PC-9 (cell line): ENCODE results near the gene TLCD4. TPM values are rescaled to one million over a fixed set of nuclear protein-coding genes. Genes with fewer than 3 reads are reported as not detected.

Source experiments
- BruUV-seq: library from RNA; stranded (reverse); fragments of 400-500 nt; replicated peaks from 2 replicates; lab custom pipeline; 2021; lab: Mats Ljungman, UMichigan
- CTCF ChIA-PET: fragments of 300-600 bp; sonication (Branson Sonifier 250); formaldehyde crosslinking; loops from one replicate; lab custom pipeline; 2022; ENCODE audit warnings: antibody characterized with exemption; lab: Charles Lee
- POLR2A ChIA-PET: fragments of 300-600 bp; sonication (Branson Sonifier 250); formaldehyde crosslinking; loops from one replicate; lab custom pipeline; 2022; ENCODE audit warnings: antibody characterized with exemption; ENCODE audit not compliant: unreplicated experiment; lab: Charles Lee
- DNase-seq, 2 experiments: peaks; one replicate each; pipeline versions ENCODE4 v3.0.0 to v3.0.0-alpha.2; 2015 to 2022; ENCODE audit warnings: mixed read lengths in 1 of 2
- H2AFZ ChIP-seq: fragments of 200-600 bp; sonication (generic); 2 replicates; pipeline ENCODE4 v1.8.1; 2017; ENCODE audit warnings: antibody characterized with exemption
- H3F3A ChIP-seq: fragments of 200-600 bp; sonication (generic); 2 replicates; pipeline ENCODE4 v1.8.1; 2017; ENCODE audit warnings: antibody characterized with exemption, mild to moderate bottlenecking, low read depth; ENCODE audit not compliant: insufficient read depth
- H3K27ac ChIP-seq: fragments of 200-600 bp; sonication (generic); 2 replicates; pipeline ENCODE4 v1.6.1; 2016; ENCODE audit warnings: mixed run types
- H3K27me3 ChIP-seq: fragments of 200-600 bp; sonication (generic); 2 replicates; pipeline ENCODE4 v1.6.1; 2016; ENCODE audit warnings: low read depth, mixed run types; ENCODE audit not compliant: insufficient read depth
- H3K36me3 ChIP-seq: fragments of 200-600 bp; sonication (generic); 2 replicates; pipeline ENCODE4 v1.6.1; 2016; ENCODE audit warnings: low read depth, mixed run types
- H3K4me1 ChIP-seq: fragments of 200-600 bp; sonication (generic); replicated peaks from 2 replicates; pipeline ENCODE4 v1.6.1; 2016; ENCODE audit warnings: mixed run types; ENCODE audit not compliant: insufficient read depth
- H3K4me2 ChIP-seq: fragments of 200-600 bp; sonication (generic); 2 replicates; pipeline ENCODE4 v1.6.1; 2017; ENCODE audit warnings: mixed run types
- H3K4me3 ChIP-seq: fragments of 200-600 bp; sonication (generic); 2 replicates; pipeline ENCODE4 v1.6.1; 2016; ENCODE audit warnings: mixed run types
- H3K79me2 ChIP-seq: fragments of 200-600 bp; sonication (generic); 2 replicates; pipeline ENCODE4 v1.6.1; 2017; ENCODE audit warnings: low read depth, mixed run types
- H3K9me2 ChIP-seq: fragments of 200-600 bp; sonication (generic); 2 replicates; pipeline ENCODE4 v1.8.1; 2017; ENCODE audit warnings: mild to moderate bottlenecking; ENCODE audit not compliant: insufficient read depth
- H3K9me3 ChIP-seq: fragments of 200-600 bp; sonication (generic); 2 replicates; pipeline ENCODE4 v1.8.1; 2016; ENCODE audit warnings: low read depth; ENCODE audit not compliant: insufficient read depth
- H4K20me1 ChIP-seq: fragments of 200-600 bp; sonication (generic); 2 replicates; pipeline ENCODE4 v1.8.1; 2017; ENCODE audit not compliant: insufficient read depth
- EZH2 ChIP-seq: fragments of 200-600 bp; sonication (generic); IDR thresholded peaks from 2 replicates; pipeline ENCODE4 v1.8.0; 2017; ENCODE audit warnings: antibody characterized with exemption, low read depth
- intact Hi-C: fragments of 100-400 bp; cut with micrococcal nuclease; formaldehyde crosslinking; loops from one replicate; pipeline ENCODE4 v1.10.0; 2022; ENCODE audit not compliant: unreplicated experiment
- total RNA-seq: library from RNA; stranded (reverse); gene quantifications from 2 replicates; pipeline ENCODE4 v1.2.3, GENCODE V29; 2021
- TF ChIP-seq, protein P1 (sequence below): fragments of 200-600 bp; sonication (generic); conservative IDR thresholded peaks from 2 replicates; pipeline ENCODE4 v1.6.1; 2017; ENCODE audit warnings: mixed run types, antibody characterized with exemption, mild to moderate bottlenecking, moderate library complexity

TLCD4 gene
- total RNA-seq, 1 experiment from 2014 or later: 11.2 TPM

GRCh38 chr1:95080879-95081278, 36.3 kb upstream of the TLCD4 start:
- intact Hi-C loops: no loop called here
- Histone ChIP-seq H3F3A (no peaks in the 10 kb centered on the region), H3K4me3 (no peak overlapping the region), H3K27ac (no peak overlapping the region), H3K9me3 (no peaks in the 10 kb centered on the region), H3K79me2 (no peaks in the 10 kb centered on the region), H3K4me1 (peaks cover 9% of the 10 kb centered on the region; the same call in 1 of the 2 replicates), H3K9me2 (no peaks in the 10 kb centered on the region), H3K27me3 (peaks cover 22% of the 10 kb centered on the region), H2AFZ (no peak overlapping the region), H3K4me2 (no peak overlapping the region), H3K36me3 (no peaks in the 10 kb centered on the region), H4K20me1 (no peaks in the 10 kb centered on the region)
- CTCF ChIA-PET: no interaction called here
- TF ChIP-seq, protein P1, sequence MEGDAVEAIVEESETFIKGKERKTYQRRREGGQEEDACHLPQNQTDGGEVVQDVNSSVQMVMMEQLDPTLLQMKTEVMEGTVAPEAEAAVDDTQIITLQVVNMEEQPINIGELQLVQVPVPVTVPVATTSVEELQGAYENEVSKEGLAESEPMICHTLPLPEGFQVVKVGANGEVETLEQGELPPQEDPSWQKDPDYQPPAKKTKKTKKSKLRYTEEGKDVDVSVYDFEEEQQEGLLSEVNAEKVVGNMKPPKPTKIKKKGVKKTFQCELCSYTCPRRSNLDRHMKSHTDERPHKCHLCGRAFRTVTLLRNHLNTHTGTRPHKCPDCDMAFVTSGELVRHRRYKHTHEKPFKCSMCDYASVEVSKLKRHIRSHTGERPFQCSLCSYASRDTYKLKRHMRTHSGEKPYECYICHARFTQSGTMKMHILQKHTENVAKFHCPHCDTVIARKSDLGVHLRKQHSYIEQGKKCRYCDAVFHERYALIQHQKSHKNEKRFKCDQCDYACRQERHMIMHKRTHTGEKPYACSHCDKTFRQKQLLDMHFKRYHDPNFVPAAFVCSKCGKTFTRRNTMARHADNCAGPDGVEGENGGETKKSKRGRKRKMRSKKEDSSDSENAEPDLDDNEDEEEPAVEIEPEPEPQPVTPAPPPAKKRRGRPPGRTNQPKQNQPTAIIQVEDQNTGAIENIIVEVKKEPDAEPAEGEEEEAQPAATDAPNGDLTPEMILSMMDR: no peak
- no peak for TF ChIP-seq EZH2
- DNase-seq: no peak
- POLR2A ChIA-PET: no interaction called here
- no TSS peak for BruUV-seq

DNA sequence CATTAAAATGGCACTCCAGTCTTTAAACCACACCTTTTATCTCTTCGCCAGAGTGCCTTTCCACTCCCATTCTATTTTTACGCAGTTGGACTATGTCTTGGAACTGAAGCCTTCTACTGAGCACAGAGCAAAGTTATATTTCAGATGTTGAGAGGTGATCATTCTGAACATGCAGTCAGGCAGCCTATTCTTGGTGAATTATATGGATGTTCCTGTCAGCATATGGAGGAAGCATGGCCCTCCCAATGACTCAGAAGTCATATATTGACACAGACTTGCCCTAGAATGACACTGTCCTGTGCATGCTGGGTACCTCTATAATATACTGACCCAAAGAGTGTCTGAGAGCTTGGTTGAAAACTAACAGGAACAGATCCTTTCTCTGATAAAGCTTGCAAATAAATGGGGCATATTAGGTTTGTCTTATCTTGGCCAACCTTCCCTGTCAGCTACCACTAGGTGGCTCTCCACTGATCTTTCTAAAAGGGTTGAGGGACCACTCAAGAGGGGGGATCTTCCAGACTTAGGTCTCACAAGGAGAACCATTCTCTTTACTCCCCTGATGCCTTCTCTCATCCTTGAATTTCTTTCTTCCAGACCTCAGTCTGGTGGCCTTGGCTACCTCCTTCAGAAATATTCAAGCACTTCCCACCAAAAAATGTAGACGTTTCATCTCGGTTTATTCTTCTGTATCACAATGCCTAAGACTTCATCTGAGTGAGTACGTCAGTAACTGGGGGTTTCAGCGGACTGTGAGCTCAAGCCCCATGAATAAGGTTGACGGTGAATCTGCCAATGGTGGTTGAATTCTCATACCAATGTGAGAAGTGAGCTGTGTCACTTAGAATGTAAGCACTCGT, 32.6 kb upstream of the TLCD4 start:
- H3K9me3 ChIP-seq: no peaks in the 10 kb centered on the region
- H3K4me2 ChIP-seq: no peak overlapping the region
- CTCF ChIA-PET: interaction anchor here (0.8 to 2.5 kb wide), 3 partner anchors 9 to 149 kb away, joined by 4 to 14 read pairs (median 4); partner anchors contain the start of genes ALG14 and RWDD3
- no peaks in the 10 kb centered on the region for H4K20me1 ChIP-seq
- peaks cover 12% of the 10 kb centered on the region for H3K27me3 ChIP-seq
- peak in 1 of 2 experiments; percentile 66 for DNase-seq
- no peak overlapping the region for H3K27ac ChIP-seq
- no peaks in the 10 kb centered on the region for H3K79me2 ChIP-seq
- no peak overlapping the region for H2AFZ ChIP-seq
- no peaks in the 10 kb centered on the region for H3K36me3 ChIP-seq
- H3K4me1 ChIP-seq: peaks cover 24% of the 10 kb centered on the region
- no peak for TF ChIP-seq EZH2
- TF ChIP-seq, protein P1: peak; percentile 83
- BruUV-seq: no TSS peak
- intact Hi-C loops: no loop called here
- H3K9me2 ChIP-seq: no peaks in the 10 kb centered on the region
- peaks cover 12% of the 10 kb centered on the region for H3F3A ChIP-seq
- no peak overlapping the region for H3K4me3 ChIP-seq
- POLR2A ChIA-PET: interaction anchor here (0.6 kb wide), 1 partner anchor 1906 kb away, joined by 3 read pairs; no protein-coding TSS in a partner anchor

DNA sequence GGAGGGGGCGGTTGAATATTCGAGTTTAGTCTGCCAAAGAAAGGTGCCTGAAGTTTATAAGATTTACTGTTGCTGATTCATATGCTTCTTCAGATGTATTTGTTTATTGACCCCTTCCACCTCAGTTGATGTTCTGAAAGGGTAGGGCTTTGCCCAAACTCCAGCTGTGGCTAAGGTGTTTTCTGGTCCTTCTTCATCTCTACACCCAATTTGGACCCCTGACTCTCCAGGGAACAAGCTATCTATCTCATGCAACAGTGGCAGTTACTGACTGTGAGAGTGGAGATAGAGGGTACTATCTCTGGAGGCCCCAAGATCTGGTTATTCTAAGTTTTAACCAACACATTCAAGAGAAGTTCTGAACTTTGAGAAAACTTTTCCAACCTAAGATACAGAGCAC, 31.8 kb upstream of the TLCD4 start:
- no peak for DNase-seq
- H3K4me1 ChIP-seq: peaks cover 24% of the 10 kb centered on the region

More for the DNA sequence above, 31.8 kb upstream of the TLCD4 start:
- intact Hi-C loops: no loop called here
- no peak overlapping the region for H2AFZ ChIP-seq
- H4K20me1 ChIP-seq: no peaks in the 10 kb centered on the region
- H3K4me2 ChIP-seq: no peak overlapping the region
- H3K9me3 ChIP-seq: no peaks in the 10 kb centered on the region; the same call in 1 of the 2 replicates
- CTCF ChIA-PET: interaction anchor here (1.7 to 2.5 kb wide), 2 partner anchors 10 to 148 kb away, joined by 4 to 14 read pairs; partner anchors contain the start of gene RWDD3
- peaks cover 4% of the 10 kb centered on the region; the same call in 1 of the 2 replicates for H3K27me3 ChIP-seq
- H3K36me3 ChIP-seq: no peaks in the 10 kb centered on the region
- peaks cover 12% of the 10 kb centered on the region for H3F3A ChIP-seq
- POLR2A ChIA-PET: interaction anchor here (0.6 kb wide), 1 partner anchor 1906 kb away, joined by 3 read pairs; no protein-coding TSS in a partner anchor
- H3K9me2 ChIP-seq: no peaks in the 10 kb centered on the region
- BruUV-seq: no TSS peak
- no peaks in the 10 kb centered on the region for H3K79me2 ChIP-seq
- no peak overlapping the region for H3K27ac ChIP-seq
- TF ChIP-seq EZH2: no peak
- TF ChIP-seq, protein P1: no peak
- H3K4me3 ChIP-seq: no peak overlapping the region
